A673 (cell line): ENCODE results near the gene VWA5B2.

ENCODE experiments used
- CTCF ChIP-seq: fragments of 300-800, 200-600 bp; sonication (generic); conservative IDR thresholded peaks from 2 replicates; pipeline ENCODE4 v1.5.1; 2017; ENCODE audit warnings: low read depth, mild to moderate bottlenecking, antibody characterized with exemption, low read length, moderate library complexity, mixed read lengths
- EZH2 ChIP-seq: fragments of 200-600 bp; sonication (generic); IDR thresholded peaks from 2 replicates; pipeline ENCODE4 v1.6.1; 2017; ENCODE audit warnings: borderline replicate concordance, low read depth, mild to moderate bottlenecking, mixed read lengths, antibody characterized with exemption, low read length; ENCODE audit not compliant: poor library complexity, severe bottlenecking

DNA sequence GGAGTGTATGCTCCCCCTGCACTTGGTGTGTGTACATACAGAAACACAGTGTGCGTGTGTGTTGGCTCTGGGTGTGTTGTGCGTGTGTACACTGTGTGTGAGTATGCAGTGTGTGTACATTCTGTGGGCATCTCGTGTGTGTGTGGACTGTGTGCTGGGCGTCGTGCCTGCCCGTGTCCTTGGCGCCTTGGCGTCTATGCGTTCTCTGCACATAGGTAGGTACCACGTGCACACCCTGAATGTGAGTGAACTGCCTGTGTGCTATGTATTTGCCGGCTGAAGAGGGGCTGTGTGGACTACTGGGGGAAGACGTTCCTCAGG is 46.0 kb downstream of the VWA5B2 start:
- no peak for TF ChIP-seq CTCF
- TF ChIP-seq EZH2, result no peak
